VCaP (cell line): Measurements from ENCODE around the gene TMEM72.

Source experiments
- H3K27ac ChIP-seq: fragments of 450-650 bp; 2 replicates; pipeline ENCODE4 v1.5.1; 2017
- TF ChIP-seq, protein P1 (sequence below): fragments of 450-650 bp; conservative IDR thresholded peaks from 2 replicates; pipeline ENCODE4 v1.5.1; 2017; ENCODE audit warnings: mild to moderate bottlenecking, moderate library complexity

TMEM72 gene

DNA sequence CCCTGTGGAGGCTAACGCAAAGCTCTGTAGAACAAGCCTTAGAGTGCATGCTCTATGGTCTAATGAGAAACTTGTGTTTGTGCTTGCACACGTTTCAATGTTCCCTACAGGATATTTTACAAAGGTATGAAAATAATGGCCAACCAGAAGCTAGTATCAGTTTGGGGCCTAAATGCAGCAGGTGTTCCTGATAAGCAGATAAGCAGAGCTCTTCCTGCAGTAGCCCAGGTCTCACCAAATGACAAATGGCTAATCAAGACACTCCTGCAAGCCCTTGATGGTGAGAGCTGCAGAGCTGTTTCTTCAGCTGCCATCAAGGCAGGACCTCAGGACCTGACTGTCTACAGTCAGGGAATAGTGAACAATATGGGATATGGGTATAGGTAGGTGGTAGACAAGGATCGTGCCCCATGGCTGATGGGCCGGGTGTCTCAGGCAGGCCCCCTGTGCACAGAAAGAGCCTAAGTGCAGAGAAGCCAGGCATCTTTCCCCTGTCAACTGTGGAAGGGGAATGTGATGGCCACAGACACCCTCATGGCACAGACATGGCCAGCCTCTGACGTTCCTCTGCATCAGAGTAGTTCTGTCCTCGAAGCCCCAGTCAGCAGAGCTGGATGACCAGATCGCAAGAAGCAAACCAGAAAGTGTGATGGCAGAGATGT, 25.3 kb downstream of the TMEM72 start:
- TF ChIP-seq, protein P1, sequence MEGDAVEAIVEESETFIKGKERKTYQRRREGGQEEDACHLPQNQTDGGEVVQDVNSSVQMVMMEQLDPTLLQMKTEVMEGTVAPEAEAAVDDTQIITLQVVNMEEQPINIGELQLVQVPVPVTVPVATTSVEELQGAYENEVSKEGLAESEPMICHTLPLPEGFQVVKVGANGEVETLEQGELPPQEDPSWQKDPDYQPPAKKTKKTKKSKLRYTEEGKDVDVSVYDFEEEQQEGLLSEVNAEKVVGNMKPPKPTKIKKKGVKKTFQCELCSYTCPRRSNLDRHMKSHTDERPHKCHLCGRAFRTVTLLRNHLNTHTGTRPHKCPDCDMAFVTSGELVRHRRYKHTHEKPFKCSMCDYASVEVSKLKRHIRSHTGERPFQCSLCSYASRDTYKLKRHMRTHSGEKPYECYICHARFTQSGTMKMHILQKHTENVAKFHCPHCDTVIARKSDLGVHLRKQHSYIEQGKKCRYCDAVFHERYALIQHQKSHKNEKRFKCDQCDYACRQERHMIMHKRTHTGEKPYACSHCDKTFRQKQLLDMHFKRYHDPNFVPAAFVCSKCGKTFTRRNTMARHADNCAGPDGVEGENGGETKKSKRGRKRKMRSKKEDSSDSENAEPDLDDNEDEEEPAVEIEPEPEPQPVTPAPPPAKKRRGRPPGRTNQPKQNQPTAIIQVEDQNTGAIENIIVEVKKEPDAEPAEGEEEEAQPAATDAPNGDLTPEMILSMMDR, result no peak
- H3K27ac ChIP-seq, result no peak overlapping the region

DNA sequence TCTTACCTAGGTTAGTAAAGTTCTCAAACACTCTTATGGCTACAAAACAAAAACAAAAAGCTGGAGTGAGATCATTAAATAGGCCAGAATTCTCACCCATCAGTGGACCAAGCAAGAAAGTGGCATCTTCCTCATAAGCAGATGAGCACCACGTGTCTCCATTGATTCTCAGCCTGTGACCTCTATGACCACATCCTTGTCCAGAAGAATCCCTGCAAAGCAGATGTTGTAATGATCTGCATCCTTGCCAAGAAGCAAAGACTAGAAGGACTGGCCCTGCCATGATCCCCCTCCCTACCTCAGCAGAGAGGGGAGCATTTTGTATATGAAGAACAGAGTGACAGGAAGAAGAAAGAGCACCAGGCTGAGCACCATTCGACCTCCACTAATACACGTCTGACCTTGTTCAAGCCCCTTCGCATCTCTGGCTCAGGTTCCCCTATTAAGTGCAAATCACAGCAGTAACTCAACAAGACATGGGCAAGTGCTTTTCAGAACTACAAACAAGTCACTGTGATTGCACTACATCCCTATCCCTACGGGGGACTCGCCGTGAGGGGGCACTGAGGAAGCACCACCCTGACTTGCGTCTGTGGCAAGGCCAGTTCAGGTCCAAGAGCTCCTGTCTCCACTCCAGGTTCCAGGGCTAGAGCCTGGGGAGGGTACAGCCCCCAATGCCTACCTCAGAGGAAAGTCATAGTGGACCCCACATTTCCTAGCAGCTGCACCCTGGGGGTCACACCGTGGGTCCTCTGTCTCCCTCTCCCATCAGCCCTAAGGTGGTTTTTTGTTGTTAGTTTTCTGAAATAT, 26.3 kb downstream of the TMEM72 start:
- H3K27ac ChIP-seq, result no peak overlapping the region
- TF ChIP-seq, protein P1, result no peak

DNA sequence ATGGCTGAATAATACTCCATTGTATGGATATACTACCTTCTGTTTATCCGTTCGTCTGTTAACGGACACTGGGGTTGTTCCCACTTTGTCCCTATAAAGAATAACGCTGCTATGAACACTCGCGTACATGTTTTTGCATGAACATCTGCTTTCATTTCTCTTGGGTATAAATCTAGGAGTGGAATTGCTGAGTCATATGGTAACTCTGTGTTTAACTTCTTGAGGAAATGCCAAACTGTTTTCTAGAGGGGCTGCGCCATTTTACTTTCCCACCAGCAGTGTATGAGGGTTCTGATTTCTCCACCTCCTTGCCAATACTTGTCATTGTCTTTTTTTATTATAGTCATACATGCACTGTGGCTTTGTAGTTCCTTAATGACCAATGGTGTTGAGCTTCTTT, 27.8 kb downstream of the TMEM72 start:
- TF ChIP-seq, protein P1, result no peak
- H3K27ac ChIP-seq, result no peak overlapping the region; the same call in 1 of the 2 replicates

DNA sequence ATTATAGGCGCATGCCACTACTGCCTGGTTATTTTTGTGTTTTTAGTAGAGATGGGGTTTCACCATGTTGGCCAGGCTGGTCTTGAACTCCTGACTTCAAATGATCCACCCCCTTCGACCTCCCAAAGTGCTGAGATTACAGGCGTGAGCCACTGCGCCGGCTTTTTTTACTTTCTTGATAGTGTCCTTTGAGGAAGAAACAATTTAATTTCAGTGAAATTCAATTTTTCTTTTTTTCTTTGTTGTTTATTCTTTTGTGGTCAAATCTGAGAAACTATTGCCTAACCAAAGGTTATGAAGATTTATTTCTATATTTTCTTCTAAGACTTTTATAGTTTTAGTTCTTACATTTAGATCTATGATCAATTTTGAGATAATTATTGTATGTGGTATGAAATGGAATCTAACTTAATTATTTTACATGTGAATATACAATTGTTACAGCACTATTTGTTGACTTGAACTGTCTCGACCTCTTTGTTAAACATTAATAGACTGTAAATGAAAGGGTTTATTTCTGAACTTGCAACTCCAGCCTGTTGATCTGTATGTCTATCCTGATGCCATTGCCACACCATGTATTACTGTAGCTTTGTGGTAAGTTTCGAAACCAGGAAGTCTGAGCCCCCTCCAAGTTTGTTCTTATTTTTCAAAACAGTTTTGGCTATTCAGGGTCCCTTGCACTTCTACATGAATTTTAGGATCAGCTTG, 28.7 kb downstream of the TMEM72 start:
- peak overlapping the region; percentile 47 for H3K27ac ChIP-seq
- TF ChIP-seq, protein P1, result no peak

DNA sequence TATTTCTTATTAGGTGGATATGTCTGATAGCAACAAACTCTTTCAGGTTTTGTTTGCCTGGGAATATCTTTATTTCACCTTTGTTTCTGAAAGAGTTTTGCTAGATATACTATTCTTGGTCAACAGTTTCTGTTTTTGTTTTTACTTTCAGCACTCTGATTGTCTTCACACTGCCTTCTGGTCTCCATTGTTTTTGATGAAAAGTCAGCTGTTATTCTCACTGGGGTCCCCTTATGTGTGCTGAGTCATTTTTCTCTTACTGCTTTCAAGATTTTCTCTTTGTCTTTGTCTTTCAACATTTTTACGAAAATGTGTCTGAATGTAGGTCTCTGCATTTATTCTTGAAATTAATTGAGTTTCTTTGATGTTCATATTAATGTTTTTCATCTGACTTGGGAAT, 33.2 kb downstream of the TMEM72 start:
- no peak overlapping the region for H3K27ac ChIP-seq
- TF ChIP-seq, protein P1, result no peak

DNA sequence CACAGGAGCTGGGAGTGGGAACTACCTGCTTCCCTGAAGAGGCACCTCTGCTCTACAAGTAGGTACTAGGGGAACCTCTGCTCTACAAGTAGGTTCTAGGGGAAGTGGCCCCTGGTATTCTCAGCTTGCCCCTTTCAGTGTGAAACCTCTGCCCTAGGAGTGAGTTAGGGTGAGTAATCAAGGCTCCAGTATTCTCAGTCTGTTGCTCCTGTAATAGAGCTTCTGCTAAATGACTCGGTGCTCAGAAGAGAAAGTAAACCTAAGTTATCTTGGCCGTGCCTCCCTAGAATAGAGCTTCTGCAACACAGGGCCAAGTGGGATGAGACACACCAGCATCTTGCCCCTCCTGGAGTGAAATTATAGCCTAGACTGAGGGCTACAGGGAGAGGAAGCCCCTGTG, 35.1 kb downstream of the TMEM72 start:
- H3K27ac ChIP-seq, result no peak overlapping the region

More for the DNA sequence above, 35.1 kb downstream of the TMEM72 start:
- TF ChIP-seq, protein P1, result no peak
